ENCODE measurements around the gene PPM1F. TPM values are rescaled to one million over a fixed set of nuclear protein-coding genes. Genes with fewer than 3 reads are reported as not detected.
A peak's percentile ranks its signal among the peaks of the same experiment; 100 is the strongest.
"Not testable (repeated sequence)": the region's sequence is repeated elsewhere in the genome, so short reads cannot be mapped to it uniquely, and the experiment has no call there.

PPM1F gene
- total RNA-seq, 2 experiments from 2014 or later = 31.4 to 32.9 TPM

DNA sequence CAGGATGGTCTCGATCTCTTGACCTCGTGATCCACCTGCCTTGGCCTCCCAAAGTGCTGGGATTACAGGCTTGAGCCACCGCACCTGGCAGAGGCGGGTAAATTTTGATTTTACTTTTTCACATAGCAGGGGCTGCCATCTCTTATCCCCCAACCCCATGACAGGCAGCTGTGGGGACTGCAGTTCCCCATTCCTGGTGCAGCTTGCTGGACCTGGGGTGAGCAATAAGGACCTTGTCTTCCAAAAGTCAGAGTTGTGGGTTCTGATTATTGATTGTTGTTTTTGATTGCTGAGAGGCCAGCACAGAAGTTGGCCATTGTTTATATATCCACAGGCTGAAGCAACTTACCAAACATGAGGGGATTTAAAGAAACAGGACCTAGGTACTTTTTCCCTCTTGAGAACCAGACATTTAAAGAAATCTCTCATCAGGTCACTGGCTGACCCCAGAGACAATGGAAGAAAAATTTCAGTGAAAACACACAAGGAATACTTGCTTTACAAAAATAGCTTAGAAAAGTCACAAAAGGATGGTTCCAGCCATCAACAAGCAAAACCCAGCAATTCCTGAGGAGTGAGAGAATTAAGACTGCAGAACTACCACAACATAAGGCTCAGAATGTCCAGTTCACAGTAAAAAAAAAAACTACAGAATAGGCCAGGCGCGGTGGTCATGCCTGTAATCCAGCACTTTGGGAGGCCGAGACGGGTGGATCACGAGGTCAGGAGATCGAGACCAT is 63.2 kb downstream of the PPM1F start:
- Mint-ChIP-seq H3K4me1 (no peaks in the 10 kb centered on the region), H3K9me3 (no peaks in the 10 kb centered on the region), H3K36me3 (no peaks in the 10 kb centered on the region), H3K27ac (no peak overlapping the region), H3K4me3 (no peak overlapping the region), H3K27me3 (no peaks in the 10 kb centered on the region)
- DNase-seq = no peak

GRCh38 chr22:21887841-21888240 is 64.8 kb downstream of the PPM1F start:
- H3K4me1 Mint-ChIP-seq = no peaks in the 10 kb centered on the region
- H3K27me3 Mint-ChIP-seq = no peaks in the 10 kb centered on the region
- H3K4me3 Mint-ChIP-seq = no peak overlapping the region
- H3K36me3 Mint-ChIP-seq = no peaks in the 10 kb centered on the region
- H3K27ac Mint-ChIP-seq = no peak overlapping the region
- no peak for DNase-seq
- no peaks in the 10 kb centered on the region for H3K9me3 Mint-ChIP-seq

- H3K4me3 Mint-ChIP-seq, H3K4me1 Mint-ChIP-seq, H3K36me3 Mint-ChIP-seq, H3K27me3 Mint-ChIP-seq, DNase-seq, H3K27ac Mint-ChIP-seq, H3K9me3 Mint-ChIP-seq: not testable (repeated sequence)
These were observed 68.7 kb downstream of the PPM1F start for GRCh38 chr22:21883930-21884329.

DNA sequence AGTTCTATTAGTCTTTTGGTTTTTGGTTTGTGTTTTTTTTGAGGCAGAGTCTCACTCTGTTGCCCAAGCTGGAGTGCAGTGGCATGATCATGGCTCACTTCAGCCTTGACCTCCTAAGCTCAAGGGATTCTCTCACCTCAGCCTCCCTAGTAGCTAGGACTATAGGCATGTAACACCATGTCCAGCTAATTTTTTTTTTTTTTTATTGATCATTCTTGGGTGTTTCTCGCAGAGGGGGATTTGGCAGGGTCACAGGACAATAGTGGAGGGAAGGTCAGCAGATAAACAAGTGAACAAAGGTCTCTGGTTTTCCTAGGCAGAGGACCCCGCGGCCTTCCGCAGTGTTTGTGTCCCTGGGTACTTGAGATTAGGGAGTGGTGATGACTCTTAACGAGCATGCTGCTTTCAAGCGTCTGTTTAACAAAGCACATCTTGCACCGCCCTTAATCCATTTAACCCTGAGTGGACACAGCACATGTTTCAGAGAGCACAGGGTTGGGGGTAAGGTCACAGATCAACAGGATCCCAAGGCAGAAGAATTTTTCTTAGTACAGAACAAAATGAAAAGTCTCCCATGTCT is 69.8 kb downstream of the PPM1F start:
- not testable (repeated sequence) for H3K4me1 Mint-ChIP-seq, H3K9me3 Mint-ChIP-seq, DNase-seq, H3K36me3 Mint-ChIP-seq, H3K27me3 Mint-ChIP-seq, H3K4me3 Mint-ChIP-seq, H3K27ac Mint-ChIP-seq

DNA sequence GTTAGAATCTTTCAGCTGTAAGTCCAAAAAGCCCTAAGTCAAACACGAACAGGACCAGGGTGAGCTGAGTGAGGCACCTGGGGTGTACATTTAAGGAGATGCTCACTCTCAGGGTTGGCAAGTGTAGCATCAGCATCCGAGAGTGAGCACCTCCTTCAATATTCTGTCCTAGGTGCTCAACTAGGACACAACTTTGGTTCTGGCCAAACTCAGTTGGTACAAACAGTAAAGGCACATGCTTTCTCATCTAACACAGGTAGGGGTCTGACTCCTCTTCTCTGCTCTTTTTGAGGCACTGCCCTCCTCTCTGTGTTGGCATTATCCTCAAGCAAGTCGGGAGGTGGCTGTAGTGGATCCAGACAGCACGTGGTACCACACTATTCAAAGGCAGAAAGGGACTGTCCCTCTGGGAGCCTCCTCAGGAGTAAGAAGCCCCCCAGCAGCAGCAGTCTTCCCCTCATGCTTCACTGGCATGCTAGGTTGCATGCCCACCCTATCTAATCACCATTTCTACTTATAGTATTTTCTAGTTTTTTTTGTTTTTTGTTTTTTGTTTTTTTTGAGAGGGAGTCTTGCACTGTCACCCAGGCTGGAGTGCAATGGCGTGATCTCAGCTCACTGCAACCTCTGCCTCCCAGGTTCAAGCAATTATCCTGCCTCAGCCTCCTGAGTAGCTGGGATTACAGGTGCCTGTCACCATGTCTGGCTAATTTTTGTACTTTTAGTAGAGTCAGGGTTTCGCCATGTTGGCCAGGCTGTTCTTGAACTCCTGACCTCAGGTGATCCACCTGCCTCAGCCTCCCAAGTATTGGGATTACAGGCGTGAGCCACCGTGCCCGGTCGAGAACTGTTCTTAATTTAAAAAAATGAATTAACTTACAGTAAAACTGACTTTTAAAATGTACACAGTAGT is 70.6 kb downstream of the PPM1F start:
- H3K4me1 Mint-ChIP-seq = no peaks in the 10 kb centered on the region
- H3K36me3 Mint-ChIP-seq = no peaks in the 10 kb centered on the region
- H3K27ac Mint-ChIP-seq = no peak overlapping the region

GRCh38 chr22:21876486-21877176 is 76.0 kb downstream of the PPM1F start:
- Mint-ChIP-seq H3K36me3 (no peaks in the 10 kb centered on the region), H3K27me3 (no peaks in the 10 kb centered on the region), H3K4me3 (no peak overlapping the region), H3K27ac (peak overlapping the region; percentile 56), H3K9me3 (no peaks in the 10 kb centered on the region), H3K4me1 (peaks cover 10% of the 10 kb centered on the region)
- DNase-seq = peak; percentile 15

More for the DNA sequence above, 70.6 kb downstream of the PPM1F start:
- DNase-seq = no peak
- no peaks in the 10 kb centered on the region for H3K9me3 Mint-ChIP-seq
- H3K27me3 Mint-ChIP-seq = no peaks in the 10 kb centered on the region
- H3K4me3 Mint-ChIP-seq = no peak overlapping the region

DNA sequence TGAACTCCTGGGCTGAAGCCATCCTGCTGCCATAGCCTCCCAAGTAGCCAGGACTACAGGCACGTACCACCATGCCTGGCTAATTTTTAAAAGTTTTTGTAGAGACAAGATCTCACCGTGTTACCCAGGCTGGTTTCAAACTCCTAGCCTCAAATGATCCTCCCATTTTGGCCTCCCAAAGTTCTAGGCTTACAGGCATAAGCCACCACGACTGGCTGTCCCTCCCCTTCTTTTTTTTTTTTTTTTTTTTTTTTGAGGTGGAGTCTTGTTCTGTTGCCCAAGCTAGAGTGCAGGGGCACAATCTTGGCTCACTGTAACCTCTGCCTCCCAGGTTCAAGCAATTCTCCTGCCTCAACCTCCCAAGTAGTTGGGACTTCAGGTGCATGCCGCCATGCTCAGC is 77.7 kb downstream of the PPM1F start:
- DNase-seq, H3K27me3 Mint-ChIP-seq: not testable (repeated sequence)

GRCh38 chr22:21873619-21874018 is 79.0 kb downstream of the PPM1F start:
- Mint-ChIP-seq H3K4me3 (no peak overlapping the region), H3K36me3 (no peaks in the 10 kb centered on the region), H3K9me3 (no peaks in the 10 kb centered on the region), H3K4me1 (peaks cover 12% of the 10 kb centered on the region), H3K27ac (no peak overlapping the region), H3K27me3 (no peaks in the 10 kb centered on the region)
- no peak for DNase-seq

More for the DNA sequence above, 77.7 kb downstream of the PPM1F start:
- not testable (repeated sequence) for H3K4me3 Mint-ChIP-seq, H3K9me3 Mint-ChIP-seq, H3K4me1 Mint-ChIP-seq, H3K36me3 Mint-ChIP-seq, H3K27ac Mint-ChIP-seq

DNA sequence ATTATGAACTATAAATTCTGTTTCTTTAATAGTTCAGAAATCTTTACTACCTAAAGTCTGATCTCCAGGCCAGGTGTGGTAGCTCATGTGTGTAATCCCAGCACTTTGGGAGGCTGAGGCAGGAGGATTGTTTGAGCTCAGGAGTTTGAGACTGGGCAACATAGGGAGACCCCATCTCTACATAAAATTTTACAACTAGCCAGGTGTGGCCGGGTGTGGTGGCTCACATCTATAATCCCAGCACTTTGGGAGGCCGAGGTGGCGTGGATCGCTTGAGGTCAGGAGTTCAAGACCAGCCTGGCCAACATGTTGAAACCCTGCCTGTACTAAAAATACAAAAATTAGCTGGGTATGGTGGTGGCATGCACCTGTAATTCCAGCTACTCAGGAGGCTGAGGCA is 79.9 kb downstream of the PPM1F start:
- not testable (repeated sequence) for H3K9me3 Mint-ChIP-seq, H3K27me3 Mint-ChIP-seq, DNase-seq, H3K27ac Mint-ChIP-seq, H3K36me3 Mint-ChIP-seq, H3K4me3 Mint-ChIP-seq
- H3K4me1 Mint-ChIP-seq = peaks cover 18% of the 10 kb centered on the region

Other genes starting within 250 kb of the PPM1F start
- under 1 TPM; 0.60 to 0.72 TPM for gene YPEL1, start 217.1 kb downstream of the PPM1F start, total RNA-seq
- gene MAPK1, start 85.2 kb downstream of the PPM1F start, total RNA-seq = 100 to 1,000 TPM in 1 of 2 experiments, 10 to 100 TPM in 1; 96.1 to 106 TPM
- gene TOP3B, start 29.9 kb upstream of the PPM1F start, total RNA-seq = 10 to 100 TPM; 31.3 to 36.7 TPM

Data from activated naive CD8-positive, alpha-beta T cell treated with anti-CD3 and anti-CD28 coated beads for 36 hours (primary cell).